ENCODE data around the gene FAM117B. TPM values are rescaled to one million over a fixed set of nuclear protein-coding genes. Genes with fewer than 3 reads are reported as not detected.

Gene FAM117B
- total RNA-seq, 1 donor from 2014 or later = 13.0 TPM

GRCh38 chr2:202636213-202636513 lies 1.4 kb downstream of the FAM117B start:
- Mint-ChIP-seq H3K9me3 (ENCODE audit: unreplicated experiment) (no peaks in the 10 kb centered on the region), H3K27me3 (ENCODE audit: unreplicated experiment) (peaks cover 8% of the 10 kb centered on the region), H3K27ac (ENCODE audit: unreplicated experiment) (peak overlapping the region; percentile 85), H3K4me3 (ENCODE audit: unreplicated experiment) (peak overlapping the region; percentile 92), H3K4me1 (ENCODE audit: unreplicated experiment) (peaks cover 22% of the 10 kb centered on the region), H3K36me3 (ENCODE audit: low read depth, unreplicated experiment) (peaks cover 8% of the 10 kb centered on the region)
- DNase-seq (ENCODE audit: low spot score) = no peak
- TF ChIP-seq CTCF (IDR thresholded peaks at IDR 0.05; ENCODE audit: unreplicated experiment) = no peak

- H3K27me3 Mint-ChIP-seq (ENCODE audit: unreplicated experiment) = peaks cover 10% of the 10 kb centered on the region
- no peaks in the 10 kb centered on the region for H3K9me3 Mint-ChIP-seq (ENCODE audit: unreplicated experiment)
- H3K4me3 Mint-ChIP-seq (ENCODE audit: unreplicated experiment) = no peak overlapping the region
- peaks cover 18% of the 10 kb centered on the region for H3K4me1 Mint-ChIP-seq (ENCODE audit: unreplicated experiment)
- no peak for TF ChIP-seq CTCF (IDR thresholded peaks at IDR 0.05; ENCODE audit: unreplicated experiment)
- no peak overlapping the region for H3K27ac Mint-ChIP-seq (ENCODE audit: unreplicated experiment)
- H3K36me3 Mint-ChIP-seq (ENCODE audit: low read depth, unreplicated experiment) = peaks cover 7% of the 10 kb centered on the region
- DNase-seq (ENCODE audit: low spot score) = no peak
These were observed 4.0 kb downstream of the FAM117B start for GRCh38 chr2:202638721-202639120.

DNA sequence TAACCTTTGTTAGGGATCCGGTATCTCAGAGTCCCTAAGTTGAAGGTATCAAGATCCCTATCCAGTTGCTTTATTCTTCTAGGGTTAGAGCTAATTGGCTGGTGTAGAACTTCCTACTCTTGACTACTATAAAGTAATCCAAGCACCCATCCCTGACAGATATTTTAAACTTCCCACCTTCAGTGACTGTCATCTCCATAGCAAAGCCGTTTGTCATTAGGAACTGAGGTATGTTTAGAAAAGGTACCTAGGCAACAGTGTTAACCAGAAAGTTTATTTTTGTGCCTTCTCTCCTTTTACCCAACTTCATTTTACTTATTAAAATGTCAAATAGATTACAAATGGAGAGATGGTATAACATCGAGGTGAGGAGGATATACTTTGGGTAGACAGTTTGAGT lies 4.5 kb downstream of the FAM117B start:
- Mint-ChIP-seq H3K9me3 (ENCODE audit: unreplicated experiment) (no peaks in the 10 kb centered on the region), H3K36me3 (ENCODE audit: low read depth, unreplicated experiment) (peaks cover 2% of the 10 kb centered on the region), H3K4me1 (ENCODE audit: unreplicated experiment) (peaks cover 13% of the 10 kb centered on the region), H3K27me3 (ENCODE audit: unreplicated experiment) (peaks cover 9% of the 10 kb centered on the region), H3K4me3 (ENCODE audit: unreplicated experiment) (no peak overlapping the region), H3K27ac (ENCODE audit: unreplicated experiment) (no peak overlapping the region)
- DNase-seq (ENCODE audit: low spot score) = no peak
- TF ChIP-seq CTCF (IDR thresholded peaks at IDR 0.05; ENCODE audit: unreplicated experiment) = no peak

- no peaks in the 10 kb centered on the region for H3K9me3 Mint-ChIP-seq (ENCODE audit: unreplicated experiment)
- H3K36me3 Mint-ChIP-seq (ENCODE audit: low read depth, unreplicated experiment) = no peaks in the 10 kb centered on the region
- no peak overlapping the region for H3K27ac Mint-ChIP-seq (ENCODE audit: unreplicated experiment)
- peaks cover 3% of the 10 kb centered on the region for H3K27me3 Mint-ChIP-seq (ENCODE audit: unreplicated experiment)
- no peak overlapping the region for H3K4me3 Mint-ChIP-seq (ENCODE audit: unreplicated experiment)
- peaks cover 5% of the 10 kb centered on the region for H3K4me1 Mint-ChIP-seq (ENCODE audit: unreplicated experiment)
- no peak for TF ChIP-seq CTCF (IDR thresholded peaks at IDR 0.05; ENCODE audit: unreplicated experiment)
- no peak for DNase-seq (ENCODE audit: low spot score)
These were observed 7.8 kb downstream of the FAM117B start for GRCh38 chr2:202642567-202642966.

DNA sequence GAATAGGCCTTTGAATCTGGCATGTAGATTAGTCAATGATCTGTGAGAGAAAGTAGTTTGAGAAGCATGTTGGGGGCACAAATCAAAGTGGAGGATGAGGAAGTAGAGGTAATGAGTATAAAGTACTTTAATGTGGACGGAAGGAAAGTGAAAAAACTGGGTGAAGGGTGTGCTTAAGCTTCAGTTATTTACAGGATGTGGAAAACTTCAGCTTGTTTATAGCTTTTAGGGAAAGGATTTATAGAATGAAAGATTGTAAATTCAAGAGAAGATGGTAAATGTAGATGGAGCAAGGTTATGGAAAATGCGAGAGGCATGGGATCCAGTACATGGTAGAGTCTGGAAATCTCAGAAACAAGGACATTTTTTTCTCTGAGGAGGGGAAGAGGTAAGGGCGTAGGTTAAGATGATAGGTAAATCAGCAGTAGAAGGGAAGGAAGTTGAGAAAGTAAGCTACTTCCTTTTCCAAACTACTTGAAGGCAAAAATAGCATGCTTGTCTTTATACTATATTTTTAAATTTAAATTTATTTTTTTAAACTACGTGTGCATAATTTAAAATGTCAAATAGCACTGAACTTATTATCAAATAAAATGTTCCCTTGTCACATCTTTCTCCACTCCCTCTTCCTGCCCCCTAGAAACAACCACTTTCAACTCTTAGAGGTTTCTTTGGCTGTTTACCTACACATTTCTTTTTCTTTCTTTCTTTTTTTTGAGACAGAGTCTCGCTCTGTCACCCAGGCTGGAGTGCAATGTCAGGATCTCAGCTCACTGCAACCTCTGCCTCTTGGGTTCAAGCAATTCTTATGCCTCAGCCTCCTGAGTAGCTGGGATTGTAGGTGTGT lies 8.5 kb downstream of the FAM117B start:
- DNase-seq (ENCODE audit: low spot score) = no peak
- Mint-ChIP-seq H3K9me3 (ENCODE audit: unreplicated experiment) (no peaks in the 10 kb centered on the region), H3K4me3 (ENCODE audit: unreplicated experiment) (no peak overlapping the region), H3K4me1 (ENCODE audit: unreplicated experiment) (peaks cover 5% of the 10 kb centered on the region), H3K27me3 (ENCODE audit: unreplicated experiment) (peaks cover 3% of the 10 kb centered on the region), H3K36me3 (ENCODE audit: low read depth, unreplicated experiment) (no peaks in the 10 kb centered on the region), H3K27ac (ENCODE audit: unreplicated experiment) (no peak overlapping the region)
- no peak for TF ChIP-seq CTCF (IDR thresholded peaks at IDR 0.05; ENCODE audit: unreplicated experiment)
